Testis (tissue), 3 donors: ENCODE results near the gene PTPRG. TPM values are rescaled to one million over a fixed set of nuclear protein-coding genes. Genes with fewer than 3 reads are reported as not detected.

Source experiments
- DNase-seq: peaks from one replicate; pipeline ENCODE4 v3.0.0-alpha.2; 2019
- H3K27ac ChIP-seq, 2 donors: fragments of 200-600 bp; sonication (generic); one replicate each; pipeline ENCODE4 v1.5.1; 2019
- H3K27me3 ChIP-seq: fragments of 200-600 bp; sonication (generic); one replicate; pipeline ENCODE4 v1.5.1; 2019
- H3K36me3 ChIP-seq: fragments of 200-600 bp; sonication (generic); one replicate; pipeline ENCODE4 v1.5.1; 2017; ENCODE audit warnings: low read depth; ENCODE audit errors: missing control alignments
- H3K4me1 ChIP-seq: fragments of 200-600 bp; sonication (generic); one replicate; pipeline ENCODE4 v1.5.1; 2019
- H3K4me3 ChIP-seq, 2 donors: fragments of 200-600 bp; sonication (generic); one replicate each; pipeline ENCODE4 v1.5.1; 2017 to 2019
- H3K9me3 ChIP-seq: fragments of 200-600 bp; sonication (generic); one replicate; pipeline ENCODE4 v1.5.1; 2017
- POLR2A ChIP-seq: fragments of 450-650 bp; IDR thresholded peaks from one replicate; pipeline ENCODE4 v1.6.1; 2017; ENCODE audit warnings: antibody characterized with exemption, mild to moderate bottlenecking, moderate library complexity
- WGBS, 2 donors: methylation state at CpG; one replicate each; pipeline ENCODE4 v1.1.5; 2018; 5-methylcytosine and 5-hydroxymethylcytosine counted together
- intact Hi-C: fragments of 100-400 bp; cut with DNase I; formaldehyde crosslinking; loops from one replicate; pipeline ENCODE4 v1.15.1; 2023; ENCODE audit warnings: low total_unique reads
- polyA plus RNA-seq: library from polyadenylated mRNA; stranded (reverse); fragments of 350-450 nt; fragmentation: Illumina TruSeq; extraction: RNeasy Lipid Tissue Mini Kit (QIAGEN cat#74804); gene quantifications from one replicate; pipeline ENCODE4 v1.2.3, GENCODE V29; 2014; ENCODE audit warnings: low read depth, low replicate concordance; ENCODE audit not compliant: insufficient read depth
- total RNA-seq, 2 donors: library from RNA; depleted of rRNA; stranded (reverse); fragments of >200 nt; gene quantifications; one replicate each; pipeline ENCODE4 v1.2.3, GENCODE V29; 2016
- TF ChIP-seq, protein P1 (sequence below), 3 experiments: fragments of 450-650 bp in 2 of 3; fragments of 200-600 bp in 1 of 3; sonication (generic) in 1 of 3; IDR thresholded peaks; one replicate each; pipeline ENCODE4 v1.5.1; 2016 to 2019; ENCODE audit warnings: antibody characterized with exemption in 3 of 3, mild to moderate bottlenecking in 2 of 3, moderate library complexity in 1 of 3

PTPRG gene
- total and polyA plus RNA-seq, 3 donors from 2014 or later = 26.3 to 107 (median 75.4) TPM

GRCh38 chr3:61575893-61576292, 14.5 kb downstream of the PTPRG start:
- TF ChIP-seq, protein P1, sequence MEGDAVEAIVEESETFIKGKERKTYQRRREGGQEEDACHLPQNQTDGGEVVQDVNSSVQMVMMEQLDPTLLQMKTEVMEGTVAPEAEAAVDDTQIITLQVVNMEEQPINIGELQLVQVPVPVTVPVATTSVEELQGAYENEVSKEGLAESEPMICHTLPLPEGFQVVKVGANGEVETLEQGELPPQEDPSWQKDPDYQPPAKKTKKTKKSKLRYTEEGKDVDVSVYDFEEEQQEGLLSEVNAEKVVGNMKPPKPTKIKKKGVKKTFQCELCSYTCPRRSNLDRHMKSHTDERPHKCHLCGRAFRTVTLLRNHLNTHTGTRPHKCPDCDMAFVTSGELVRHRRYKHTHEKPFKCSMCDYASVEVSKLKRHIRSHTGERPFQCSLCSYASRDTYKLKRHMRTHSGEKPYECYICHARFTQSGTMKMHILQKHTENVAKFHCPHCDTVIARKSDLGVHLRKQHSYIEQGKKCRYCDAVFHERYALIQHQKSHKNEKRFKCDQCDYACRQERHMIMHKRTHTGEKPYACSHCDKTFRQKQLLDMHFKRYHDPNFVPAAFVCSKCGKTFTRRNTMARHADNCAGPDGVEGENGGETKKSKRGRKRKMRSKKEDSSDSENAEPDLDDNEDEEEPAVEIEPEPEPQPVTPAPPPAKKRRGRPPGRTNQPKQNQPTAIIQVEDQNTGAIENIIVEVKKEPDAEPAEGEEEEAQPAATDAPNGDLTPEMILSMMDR (IDR thresholded peaks at IDR 0.05) = no peak
- TF ChIP-seq POLR2A = no peak
- no peaks in the 10 kb centered on the region for H3K36me3 ChIP-seq
- H3K9me3 ChIP-seq = no peaks in the 10 kb centered on the region
- DNase-seq = no peak
- H3K27me3 ChIP-seq = no peaks in the 10 kb centered on the region
- intact Hi-C loops = no loop called here
- H3K4me3 ChIP-seq = no peak overlapping the region
- peaks cover 7% of the 10 kb centered on the region for H3K4me1 ChIP-seq
- no peak overlapping the region for H3K27ac ChIP-seq
- 90 to 93% methylated on average over 4 of the region's 4 CpGs for WGBS, 2 donors

- Histone ChIP-seq H3K36me3 (no peaks in the 10 kb centered on the region), H3K27ac (no peak overlapping the region), H3K4me3 (no peak overlapping the region), H3K9me3 (no peaks in the 10 kb centered on the region), H3K4me1 (no peaks in the 10 kb centered on the region), H3K27me3 (no peaks in the 10 kb centered on the region)
- DNase-seq = no peak
- TF ChIP-seq, protein P1 (IDR thresholded peaks at IDR 0.05) = no peak
- TF ChIP-seq POLR2A = no peak
- 81 to 88% methylated on average over 3 of the region's 3 CpGs for WGBS, 2 donors
- intact Hi-C loops = no loop called here
These were observed 16.4 kb downstream of the PTPRG start for GRCh38 chr3:61577760-61578159.

- Histone ChIP-seq H3K4me3 (no peak overlapping the region), H3K9me3 (no peaks in the 10 kb centered on the region), H3K36me3 (no peaks in the 10 kb centered on the region), H3K4me1 (no peaks in the 10 kb centered on the region), H3K27ac (no peak overlapping the region), H3K27me3 (no peaks in the 10 kb centered on the region)
- WGBS, 2 donors = 67 to 71% methylated on average over 8 of the region's 8 CpGs
- no peak for DNase-seq
- no peak for TF ChIP-seq POLR2A
- TF ChIP-seq, protein P1 (IDR thresholded peaks at IDR 0.05) = no peak
- intact Hi-C loops = no loop called here
These were observed 17.4 kb downstream of the PTPRG start for GRCh38 chr3:61578667-61579367.

GRCh38 chr3:61579685-61580084, 18.3 kb downstream of the PTPRG start:
- no peaks in the 10 kb centered on the region for H3K9me3 ChIP-seq
- no peaks in the 10 kb centered on the region for H3K4me1 ChIP-seq
- TF ChIP-seq POLR2A = no peak
- TF ChIP-seq, protein P1 (IDR thresholded peaks at IDR 0.05) = no peak
- H3K27me3 ChIP-seq = no peaks in the 10 kb centered on the region
- H3K4me3 ChIP-seq = no peak overlapping the region
- 90 to 96% methylated on average over 4 of the region's 4 CpGs for WGBS, 2 donors
- DNase-seq = no peak
- no peak overlapping the region for H3K27ac ChIP-seq
- intact Hi-C loops = no loop called here
- no peaks in the 10 kb centered on the region for H3K36me3 ChIP-seq
